SK-MEL-5 (cell line): ENCODE results near the gene KLHL21. TPM values are rescaled to one million over a fixed set of nuclear protein-coding genes. Genes with fewer than 3 reads are reported as not detected.
A peak's percentile ranks its signal among the peaks of the same experiment; 100 is the strongest.
"Not testable (repeated sequence)": the region's sequence is repeated elsewhere in the genome, so short reads cannot be mapped to it uniquely, and the experiment has no call there.

Experiments used
- DNase-seq: peaks from one replicate; pipeline ENCODE4 v3.0.0-alpha.2; 2016; ENCODE audit warnings: low read depth, low spot score
- in situ Hi-C: cut with HindIII; loops from 2 replicates; pipeline ENCODE4 v1.10.0; 2016; ENCODE audit warnings: low sequenced_read_pairs, high pct_unique_total_duplicates, low pct_unique_long_range_greater_than_20kb
- polyA plus RNA-seq, 2 experiments: library from polyadenylated mRNA; depleted of rRNA; stranded (reverse); fragments of >200 nt; gene quantifications; 2 replicates each; pipeline ENCODE4 v1.2.3, GENCODE V29; 2015
- total RNA-seq: library from RNA; depleted of rRNA; stranded (reverse); fragments of >200 nt; shearing (Covaris generic); gene quantifications from 2 replicates; pipeline ENCODE4 v1.2.3, GENCODE V29; 2014; rRNA removed

Gene KLHL21
- total RNA-seq: 28.2 and 29.0 TPM in 2 replicates
- 46.7 and 67.8 TPM in 2 replicates for polyA plus RNA-seq (2015; cell fraction: cytosol; rRNA removed)
- polyA plus RNA-seq (2015; cell fraction: nucleus; rRNA removed): 53.6 and 55.2 TPM in 2 replicates

- peak; percentile 86 for DNase-seq
- in situ Hi-C loops: no loop called here
Observed at GRCh38 chr1:6602669-6603237, at the start of gene KLHL21. KLHL21 (minus strand) TSS chr1:6602869; CDS start chr1:6602817, 52 bp downstream.

DNA sequence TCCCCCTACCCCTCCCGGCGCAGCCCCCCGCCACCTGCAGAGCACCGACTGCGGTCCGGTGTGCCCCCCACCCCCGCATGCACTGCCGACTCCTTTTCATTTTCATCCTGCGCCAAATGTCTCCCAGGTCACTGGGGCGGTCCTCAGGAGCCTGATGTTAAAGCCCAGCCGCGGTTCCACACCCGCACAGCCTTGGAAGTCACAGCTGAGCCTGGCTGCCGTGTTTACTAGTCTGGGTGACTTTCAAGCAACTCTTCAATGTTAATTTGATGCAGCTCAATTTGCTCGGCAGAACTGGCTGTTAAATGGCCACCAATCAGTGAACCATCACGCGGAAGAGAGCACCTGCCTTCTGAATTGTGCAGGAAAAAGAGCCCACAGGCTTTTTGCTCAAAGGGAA is 49.2 kb upstream of the KLHL21 start:
- in situ Hi-C loops: no loop called here
- no peak for DNase-seq

- no peak for DNase-seq
- in situ Hi-C loops: no loop called here
Observed at GRCh38 chr1:6648556-6648955, 45.9 kb upstream of the KLHL21 start.

DNA sequence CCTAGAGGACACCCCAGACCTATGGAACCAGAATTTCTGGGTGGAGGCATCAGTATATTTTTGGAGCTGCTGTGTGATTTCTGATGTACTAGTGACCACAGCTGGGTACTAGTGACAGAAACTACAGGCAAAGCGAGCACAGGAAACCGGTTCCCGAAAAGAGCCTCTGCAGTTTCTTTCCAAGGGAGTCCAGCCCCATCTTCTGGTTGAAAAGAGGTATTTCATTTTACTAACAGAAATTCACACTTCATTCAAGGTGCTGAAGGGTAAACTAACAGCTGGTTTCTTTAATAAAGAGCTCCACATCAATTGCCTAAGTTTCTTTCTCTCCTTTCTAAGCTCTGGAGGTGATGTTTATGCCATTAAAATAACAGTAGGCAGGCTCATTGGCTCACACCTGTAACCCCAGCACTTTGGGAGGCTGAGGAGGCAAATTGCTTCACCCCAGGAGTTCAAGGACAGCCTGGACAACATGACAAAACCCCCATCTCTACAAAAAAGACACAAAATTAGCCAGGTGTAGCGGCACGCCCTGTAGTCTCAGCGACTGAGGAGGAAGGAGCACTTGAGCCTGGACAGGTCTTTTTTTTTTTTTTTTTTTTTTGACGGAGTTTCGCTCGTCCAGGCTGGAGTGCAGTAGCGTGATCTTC is 44.0 kb upstream of the KLHL21 start:
- in situ Hi-C loops: no loop called here
- peak; percentile 60 for DNase-seq

- no peak for DNase-seq
- in situ Hi-C loops: no loop called here
Observed at GRCh38 chr1:6645018-6645417, 42.3 kb upstream of the KLHL21 start.

- DNase-seq: not testable (repeated sequence)
Observed at GRCh38 chr1:6640867-6641266, 38.2 kb upstream of the KLHL21 start.

DNA sequence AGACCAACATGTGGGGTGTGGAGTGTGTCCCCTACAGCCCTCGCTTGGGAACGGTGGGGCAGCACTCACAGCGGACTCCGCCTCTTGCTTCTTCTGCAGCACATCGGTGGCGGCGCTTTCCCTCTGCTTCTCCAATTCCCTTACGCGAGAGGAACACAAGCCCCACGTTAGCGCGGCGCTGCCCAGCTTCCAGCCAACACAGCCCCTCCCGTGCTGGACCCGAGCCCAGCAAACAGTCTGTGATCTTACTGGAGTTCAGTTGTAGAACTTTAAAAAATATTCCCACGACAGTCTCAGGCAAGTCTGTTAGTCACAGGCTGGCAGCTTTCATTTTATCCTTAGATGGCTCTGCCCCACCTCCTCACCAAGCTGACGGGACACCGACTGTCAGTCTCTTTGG is 35.6 kb upstream of the KLHL21 start:
- in situ Hi-C loops: no loop called here
- no peak for DNase-seq

More at GRCh38 chr1:6640867-6641266, 38.2 kb upstream of the KLHL21 start:
- in situ Hi-C loops: not testable (repeated sequence)

DNA sequence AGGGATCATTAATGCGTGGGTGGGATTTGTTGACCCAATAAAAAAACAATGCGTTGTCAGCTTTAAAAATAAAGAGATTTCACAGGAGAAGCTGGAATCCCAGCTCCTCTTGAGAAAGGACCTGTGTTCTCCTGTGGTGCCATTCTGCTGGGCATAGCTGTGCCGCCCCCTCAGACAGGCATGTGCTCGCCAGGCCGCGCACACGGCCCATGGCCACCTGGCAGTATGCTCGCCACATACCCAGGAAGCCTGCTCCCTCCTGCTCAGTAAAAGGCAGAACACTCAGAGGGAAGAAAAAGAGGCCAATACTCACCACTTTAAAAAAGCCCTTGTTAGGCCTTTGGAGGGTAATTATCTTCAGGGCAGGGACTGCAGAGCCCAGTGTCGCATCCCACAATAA is 35.1 kb upstream of the KLHL21 start:
- in situ Hi-C loops: no loop called here

DNA sequence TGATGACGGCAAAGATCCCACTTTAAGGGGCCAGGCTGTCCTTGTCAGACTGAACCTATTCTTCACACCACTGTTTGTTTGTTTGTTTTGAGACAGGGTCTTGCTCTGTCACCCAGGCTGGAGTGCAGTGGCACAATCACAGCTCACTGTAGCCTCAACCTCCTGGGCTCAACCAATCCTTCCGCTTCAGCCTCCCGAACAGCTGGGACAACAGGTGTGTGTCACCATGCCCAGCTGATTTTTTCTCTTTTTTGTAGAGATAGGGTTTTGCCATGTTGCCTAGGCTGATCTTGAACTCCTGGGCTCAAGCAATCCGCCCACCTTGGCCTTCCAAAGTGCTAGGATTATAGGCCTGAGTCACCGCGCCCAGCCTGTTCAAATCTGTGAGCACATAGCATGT is 34.1 kb upstream of the KLHL21 start:
- in situ Hi-C loops, DNase-seq: not testable (repeated sequence)

More for the DNA sequence above, 35.1 kb upstream of the KLHL21 start:
- DNase-seq: no peak

- in situ Hi-C loops: no loop called here
- no peak for DNase-seq
Observed at GRCh38 chr1:6635910-6636760, 33.5 kb upstream of the KLHL21 start.

DNA sequence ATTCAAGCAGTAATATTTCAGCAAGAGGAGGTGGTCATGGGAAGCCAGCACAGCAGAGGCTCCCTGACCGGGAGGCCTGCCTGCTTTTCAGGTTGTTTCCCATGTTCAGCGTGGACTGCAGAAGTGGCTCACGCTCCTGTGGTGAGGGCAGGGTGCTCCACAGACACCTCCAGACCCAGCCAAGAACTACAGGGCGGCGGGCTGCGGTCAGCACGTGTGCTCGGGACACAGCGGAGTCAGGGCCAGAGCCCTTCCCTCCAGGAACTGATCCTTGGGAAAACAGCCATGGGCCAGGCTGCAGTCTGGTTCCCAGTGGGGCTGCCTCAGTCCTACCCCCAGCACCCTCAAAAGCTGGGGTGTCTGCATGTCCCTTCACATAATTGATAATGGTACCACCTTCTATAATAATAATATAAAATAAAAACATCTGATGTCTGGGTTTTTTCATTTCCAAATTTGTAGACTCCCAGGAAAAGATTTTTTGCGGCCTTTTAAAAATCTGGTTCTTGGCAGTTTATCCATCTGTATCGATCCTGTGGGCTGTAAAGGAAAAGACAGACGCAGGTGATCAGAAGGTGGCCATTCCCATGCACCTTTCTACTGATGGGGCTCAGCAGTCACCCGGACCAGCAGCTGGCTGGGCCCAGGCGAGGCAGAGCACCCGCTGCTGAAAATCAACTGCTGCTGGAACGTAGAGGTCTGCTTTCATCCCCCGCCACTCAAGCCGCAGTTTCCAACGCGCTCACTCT is 32.7 kb upstream of the KLHL21 start:
- DNase-seq: no peak
- in situ Hi-C loops: no loop called here

DNA sequence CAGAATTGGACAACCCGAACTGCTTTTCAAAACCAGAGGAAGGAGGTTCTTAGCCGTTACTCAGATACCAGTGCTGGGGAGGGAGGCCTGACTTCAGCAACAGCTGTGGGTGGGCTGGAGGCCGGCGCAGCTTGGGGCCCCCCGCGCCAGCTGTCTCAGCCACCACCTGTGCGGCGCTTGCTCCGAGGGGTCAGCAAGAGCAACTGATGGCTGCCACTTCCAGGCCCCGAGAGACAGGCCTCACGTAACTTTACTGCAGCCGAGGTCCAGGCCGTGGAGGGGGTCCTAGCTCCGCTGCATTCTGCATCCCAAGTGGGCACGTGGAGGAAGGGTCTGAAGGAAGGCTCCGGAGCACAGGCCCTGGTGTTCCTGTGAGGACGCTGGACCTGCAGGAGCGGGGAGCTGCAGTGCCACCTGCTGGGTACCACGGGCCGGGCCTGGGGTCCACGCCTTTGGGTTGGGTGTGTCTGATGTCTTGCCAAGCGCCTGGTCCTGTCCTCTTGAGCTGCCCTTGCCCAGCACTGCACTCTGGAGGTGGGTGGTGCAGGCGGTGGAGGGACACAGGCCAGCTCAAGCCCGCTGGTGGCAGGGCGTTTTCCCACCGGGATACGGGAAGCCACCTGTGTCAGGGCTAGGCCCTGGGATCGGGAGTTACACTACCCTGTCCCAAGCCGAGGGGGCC is 31.8 kb upstream of the KLHL21 start:
- peak; percentile 50 for DNase-seq
- in situ Hi-C loops: no loop called here

DNA sequence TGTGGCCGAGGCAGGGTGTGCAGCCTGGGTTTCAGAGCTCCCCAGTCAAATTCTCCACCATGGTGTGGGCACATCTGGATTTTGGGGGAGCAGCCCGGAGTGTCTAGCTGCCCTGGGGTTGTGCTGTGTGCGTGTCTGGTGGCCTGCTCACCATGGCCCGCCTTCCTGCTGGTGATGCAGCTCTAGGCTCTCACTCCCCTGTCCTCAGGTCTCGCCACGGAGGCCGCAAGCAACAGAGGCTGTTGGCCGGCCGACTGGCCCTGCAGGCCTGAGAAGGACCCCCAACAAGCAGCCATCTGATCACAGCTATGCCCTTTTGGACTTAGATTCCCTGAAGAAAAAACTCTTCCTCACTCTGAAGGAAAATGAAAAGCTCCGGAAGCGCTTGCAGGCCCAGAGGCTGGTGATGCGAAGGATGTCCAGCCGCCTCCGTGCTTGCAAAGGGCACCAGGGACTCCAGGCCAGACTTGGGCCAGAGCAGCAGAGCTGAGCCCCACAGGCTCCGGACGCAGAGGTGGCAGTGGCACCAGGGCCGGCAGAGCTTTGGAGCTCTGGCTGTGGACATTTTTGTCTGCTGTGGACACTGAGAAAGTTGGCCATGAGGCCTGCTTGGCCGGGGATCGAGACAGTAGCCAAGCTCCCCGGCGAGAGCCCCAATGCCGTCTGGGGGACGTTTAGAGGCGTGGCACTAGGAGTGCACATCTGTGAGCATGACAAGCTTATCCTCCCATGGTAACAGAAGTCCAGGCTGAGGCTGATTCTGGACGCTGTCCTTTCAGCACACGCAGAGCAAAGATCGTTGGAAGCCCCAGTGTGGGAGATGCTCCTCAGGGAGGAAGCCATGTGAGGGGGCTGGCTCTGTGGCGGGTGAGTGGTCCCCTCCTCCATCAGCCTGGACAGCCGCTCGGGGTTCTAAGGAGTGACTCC is 30.2 kb upstream of the KLHL21 start:
- in situ Hi-C loops: no loop called here
- DNase-seq: no peak

DNA sequence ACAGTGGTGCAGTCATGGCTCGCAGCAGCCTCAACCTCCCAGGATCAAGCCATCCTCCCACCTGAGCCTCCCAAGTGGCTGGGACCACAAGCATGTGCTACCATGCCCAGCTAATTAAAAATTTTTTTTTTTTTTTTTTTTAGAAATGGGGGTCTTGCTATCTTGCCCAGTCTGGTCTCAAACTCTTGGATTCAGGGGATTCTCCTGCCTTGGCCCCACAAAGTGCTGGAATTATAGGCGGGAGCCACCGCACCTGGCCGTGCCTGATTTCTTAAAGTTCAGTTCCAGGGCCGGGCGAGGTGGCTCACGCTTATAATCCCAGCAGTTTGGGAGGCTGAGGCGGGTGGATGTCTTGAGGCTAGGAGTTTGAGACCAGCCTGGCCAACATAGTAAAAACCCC is 28.4 kb upstream of the KLHL21 start:
- in situ Hi-C loops: no loop called here
- no peak for DNase-seq

- in situ Hi-C loops: no loop called here
- DNase-seq: no peak
Observed at GRCh38 chr1:6630027-6630426, 27.4 kb upstream of the KLHL21 start.

- no peak for DNase-seq
- in situ Hi-C loops: no loop called here
Observed at GRCh38 chr1:6628971-6629479, 26.4 kb upstream of the KLHL21 start.
